Measurements from ENCODE around the gene HAGHL.

Gene HAGHL

GRCh38 chr16:766008-766819 lies 39.3 kb downstream of the HAGHL start:
- no peak for TF ChIP-seq GATA3 (IDR thresholded peaks at IDR 0.05; ENCODE audit: low read depth, low read length)
- TF ChIP-seq GATA2 (IDR thresholded peaks at IDR 0.05; ENCODE audit: low read depth, low read length) = no peak

GRCh38 chr16:766820-767640 lies 40.1 kb downstream of the HAGHL start:
- no peak for TF ChIP-seq GATA2 (IDR thresholded peaks at IDR 0.05; ENCODE audit: low read depth, low read length)
- no peak for TF ChIP-seq GATA3 (IDR thresholded peaks at IDR 0.05; ENCODE audit: low read depth, low read length)

GRCh38 chr16:767743-768235 lies 40.9 kb downstream of the HAGHL start:
- TF ChIP-seq GATA3 (IDR thresholded peaks at IDR 0.05; ENCODE audit: low read depth, low read length) = no peak

- TF ChIP-seq GATA3 (IDR thresholded peaks at IDR 0.05; ENCODE audit: low read depth, low read length) (no peak), GATA2 (IDR thresholded peaks at IDR 0.05; ENCODE audit: low read depth, low read length) (no peak)
Observed at GRCh38 chr16:768428-768827, 41.5 kb downstream of the HAGHL start.

GRCh38 chr16:769184-769784 lies 42.4 kb downstream of the HAGHL start:
- TF ChIP-seq GATA2 (IDR thresholded peaks at IDR 0.05; ENCODE audit: low read depth, low read length) (no peak), GATA3 (IDR thresholded peaks at IDR 0.05; ENCODE audit: low read depth, low read length) (no peak)

- TF ChIP-seq GATA3 (IDR thresholded peaks at IDR 0.05; ENCODE audit: low read depth, low read length) (no peak), GATA2 (IDR thresholded peaks at IDR 0.05; ENCODE audit: low read depth, low read length) (no peak)
Observed at GRCh38 chr16:769934-770333, 43.0 kb downstream of the HAGHL start.

- TF ChIP-seq GATA3 (IDR thresholded peaks at IDR 0.05; ENCODE audit: low read depth, low read length) (no peak), GATA2 (IDR thresholded peaks at IDR 0.05; ENCODE audit: low read depth, low read length) (no peak)
Observed at GRCh38 chr16:770411-770810, 43.5 kb downstream of the HAGHL start.

- TF ChIP-seq GATA2 (IDR thresholded peaks at IDR 0.05; ENCODE audit: low read depth, low read length) (no peak), GATA3 (IDR thresholded peaks at IDR 0.05; ENCODE audit: low read depth, low read length) (no peak)
Observed at GRCh38 chr16:772959-773358, 46.1 kb downstream of the HAGHL start.

- TF ChIP-seq GATA3 (IDR thresholded peaks at IDR 0.05; ENCODE audit: low read depth, low read length) (no peak), GATA2 (IDR thresholded peaks at IDR 0.05; ENCODE audit: low read depth, low read length) (no peak)
Observed at GRCh38 chr16:774086-775001, 47.4 kb downstream of the HAGHL start.

GRCh38 chr16:775236-775796 lies 48.4 kb downstream of the HAGHL start:
- TF ChIP-seq GATA3 (IDR thresholded peaks at IDR 0.05; ENCODE audit: low read depth, low read length) (no peak), GATA2 (IDR thresholded peaks at IDR 0.05; ENCODE audit: low read depth, low read length) (no peak)

- no peak for TF ChIP-seq GATA2 (IDR thresholded peaks at IDR 0.05; ENCODE audit: low read depth, low read length)
- TF ChIP-seq GATA3 (IDR thresholded peaks at IDR 0.05; ENCODE audit: low read depth, low read length) = no peak
Observed at GRCh38 chr16:776824-777223, 49.9 kb downstream of the HAGHL start.

GRCh38 chr16:777826-778225 lies 50.9 kb downstream of the HAGHL start:
- TF ChIP-seq GATA2 (IDR thresholded peaks at IDR 0.05; ENCODE audit: low read depth, low read length) (no peak), GATA3 (IDR thresholded peaks at IDR 0.05; ENCODE audit: low read depth, low read length) (no peak)

- no peak for TF ChIP-seq GATA2 (IDR thresholded peaks at IDR 0.05; ENCODE audit: low read depth, low read length)
- no peak for TF ChIP-seq GATA3 (IDR thresholded peaks at IDR 0.05; ENCODE audit: low read depth, low read length)
Observed at GRCh38 chr16:778447-778846, 51.5 kb downstream of the HAGHL start.
